HG03342 (cell line): ENCODE results near the gene PAF1.

Experiments
- ATAC-seq: cut with Tn5 transposase; IDR thresholded peaks from one replicate; pipeline ENCODE4 v1.9.1; 2021; ENCODE audit warnings: mild to moderate bottlenecking, moderate library complexity; ENCODE audit not compliant: unreplicated experiment

Gene PAF1

DNA sequence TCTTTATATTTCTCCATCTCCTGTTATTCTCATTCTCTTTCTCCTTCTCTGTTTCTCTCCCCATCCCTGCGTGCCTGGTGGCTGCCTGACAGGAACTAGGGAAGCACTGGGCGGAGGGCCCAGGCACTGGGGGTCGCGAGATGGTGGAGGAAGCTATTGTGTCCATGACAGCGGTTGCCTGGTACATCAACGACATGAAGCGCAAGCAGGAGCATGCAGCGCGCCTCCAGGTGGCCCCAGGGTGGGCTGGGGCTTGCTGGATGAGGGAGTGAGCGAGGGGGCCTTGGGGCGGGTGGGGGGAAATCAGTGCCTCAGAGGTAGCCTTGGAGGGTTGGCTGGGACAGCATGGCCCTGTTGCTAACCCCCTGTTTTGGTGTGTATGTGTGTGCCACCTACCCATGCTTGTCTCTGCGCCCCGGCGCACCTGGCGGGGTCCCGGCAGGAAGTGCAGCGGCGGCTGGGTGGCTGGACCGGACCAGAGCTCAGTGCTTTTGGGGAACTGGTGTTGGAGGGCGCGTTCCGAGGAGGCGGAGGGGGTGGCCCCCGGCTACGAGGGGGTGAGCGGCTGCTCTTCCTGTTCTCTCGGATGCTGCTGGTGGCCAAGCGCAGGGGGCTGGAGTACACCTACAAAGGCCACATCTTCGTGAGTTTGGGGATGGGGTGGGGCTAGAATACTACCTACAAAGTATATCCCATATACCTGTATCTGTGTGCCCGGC lies 26.7 kb upstream of the PAF1 start:
- no peak for ATAC-seq

DNA sequence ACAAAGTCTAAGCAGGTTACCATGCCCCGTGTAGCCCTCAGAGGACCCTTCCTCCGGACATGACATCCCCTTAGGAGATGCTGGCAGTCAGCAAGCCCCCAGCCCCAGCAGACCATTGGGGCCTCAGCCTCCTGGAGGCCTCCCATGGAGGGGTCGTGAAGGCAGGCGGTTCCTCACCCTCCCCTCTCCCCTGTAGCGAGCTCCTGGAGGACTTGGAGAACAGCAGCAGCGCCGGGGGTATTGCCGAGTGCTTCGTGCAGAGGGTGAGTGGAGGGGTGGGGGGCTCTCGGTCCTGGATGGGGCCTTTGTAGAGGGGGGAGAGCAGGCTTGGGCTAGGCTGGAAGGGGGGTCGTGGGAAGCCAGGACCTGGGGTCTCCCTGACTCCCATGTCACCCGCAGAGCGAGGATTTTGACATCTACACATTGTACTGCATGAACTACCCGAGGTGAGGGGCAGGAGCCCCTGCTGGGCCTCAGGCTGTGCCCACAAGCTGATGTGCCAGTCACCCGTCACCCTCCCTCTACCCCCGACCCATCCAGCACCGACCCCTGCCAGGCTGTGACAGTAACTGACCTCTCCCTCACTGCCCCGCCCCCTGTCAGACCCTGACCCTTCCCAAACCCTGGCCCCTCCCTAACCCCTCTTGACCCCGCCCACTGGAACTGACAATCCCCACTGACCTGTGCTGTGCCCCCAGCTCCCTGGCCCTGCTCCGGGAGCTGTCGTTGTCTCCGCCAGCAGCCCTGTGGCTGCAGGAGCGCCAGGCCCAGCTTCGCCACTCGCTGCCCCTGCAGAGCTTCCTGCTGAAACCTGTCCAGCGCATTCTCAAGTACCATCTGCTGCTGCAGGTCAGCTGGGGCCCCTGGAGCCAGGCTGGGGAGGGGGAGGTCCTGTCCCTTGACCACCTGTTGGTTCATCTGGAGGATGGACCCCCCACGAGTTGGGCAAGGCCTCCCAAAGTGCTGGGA lies 25.5 kb upstream of the PAF1 start:
- no peak for ATAC-seq

DNA sequence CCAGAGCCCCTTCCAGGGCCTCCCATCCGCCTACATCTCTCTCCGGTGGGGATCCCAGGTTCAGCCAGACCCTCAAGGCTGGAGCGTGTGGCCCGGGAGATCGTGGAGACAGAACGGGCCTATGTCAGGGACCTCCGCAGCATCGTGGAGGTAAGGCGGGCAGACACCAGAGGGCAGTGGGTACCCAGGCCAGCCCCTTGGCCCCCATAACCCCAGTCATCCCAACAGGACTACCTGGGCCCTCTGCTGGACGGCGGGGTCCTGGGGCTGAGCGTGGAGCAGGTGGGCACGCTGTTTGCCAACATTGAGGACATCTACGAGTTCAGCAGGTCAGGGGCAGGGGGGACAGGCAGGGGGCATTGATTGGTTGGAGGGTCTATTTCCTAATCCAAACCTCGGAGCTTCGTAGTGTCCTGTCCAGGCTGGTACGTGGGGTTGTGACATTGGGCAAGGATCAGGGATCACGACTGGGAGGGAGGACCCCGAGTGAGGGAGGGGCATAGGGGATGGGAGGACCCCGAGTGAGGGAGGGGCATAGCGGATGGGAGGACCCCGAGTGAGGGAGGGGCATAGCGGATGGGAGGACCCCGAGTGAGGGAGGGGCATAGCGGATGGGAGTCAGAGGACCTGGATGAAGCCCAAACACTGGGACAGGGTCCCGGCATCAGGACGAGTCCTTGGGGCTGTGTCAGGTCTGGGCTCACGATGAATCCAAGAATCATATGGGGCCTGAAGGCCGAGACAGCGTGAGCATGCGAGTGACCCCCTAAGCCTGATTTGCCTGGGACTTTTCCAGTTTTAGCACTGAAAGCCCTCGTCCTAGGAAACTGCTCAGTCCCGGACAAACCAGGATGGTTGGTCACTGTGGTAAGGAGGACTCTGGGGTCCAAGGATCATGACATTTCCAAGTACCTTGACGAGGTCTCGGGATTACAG lies 24.5 kb upstream of the PAF1 start:
- ATAC-seq = no peak

DNA sequence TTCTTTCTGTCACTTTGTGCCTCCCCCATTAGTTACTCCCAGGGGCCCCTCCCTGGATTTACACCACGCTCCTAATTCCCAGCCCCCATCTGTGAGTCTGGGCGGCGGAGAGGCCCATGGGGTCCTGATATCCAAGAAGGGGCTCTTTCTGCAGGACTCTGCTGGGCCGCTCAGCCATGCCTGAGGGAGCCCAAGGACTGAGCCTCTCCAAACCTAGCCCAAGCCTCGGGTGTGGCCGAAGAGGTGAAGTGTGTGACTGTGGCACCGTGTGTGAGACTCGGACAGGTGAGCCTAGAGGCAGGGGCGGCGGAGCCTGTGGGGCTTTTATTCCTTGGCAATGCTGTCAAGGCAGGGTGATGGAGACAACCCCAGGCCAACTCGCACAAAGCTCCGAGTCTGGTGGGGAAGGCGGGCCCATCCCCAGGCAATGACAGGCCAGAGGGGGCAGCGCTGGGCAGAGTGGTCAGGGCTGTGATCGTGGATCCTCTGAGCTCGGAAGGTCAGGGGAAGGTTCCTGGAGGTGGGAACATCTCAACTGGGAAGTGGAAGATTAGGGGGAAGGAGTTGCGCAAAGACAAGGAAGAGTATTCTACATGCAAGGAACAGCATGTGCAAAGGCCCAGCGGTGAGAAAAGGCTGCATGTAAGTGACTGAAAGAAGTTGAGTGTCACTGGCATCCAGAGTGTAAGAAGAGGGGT lies 23.2 kb upstream of the PAF1 start:
- ATAC-seq = no peak

DNA sequence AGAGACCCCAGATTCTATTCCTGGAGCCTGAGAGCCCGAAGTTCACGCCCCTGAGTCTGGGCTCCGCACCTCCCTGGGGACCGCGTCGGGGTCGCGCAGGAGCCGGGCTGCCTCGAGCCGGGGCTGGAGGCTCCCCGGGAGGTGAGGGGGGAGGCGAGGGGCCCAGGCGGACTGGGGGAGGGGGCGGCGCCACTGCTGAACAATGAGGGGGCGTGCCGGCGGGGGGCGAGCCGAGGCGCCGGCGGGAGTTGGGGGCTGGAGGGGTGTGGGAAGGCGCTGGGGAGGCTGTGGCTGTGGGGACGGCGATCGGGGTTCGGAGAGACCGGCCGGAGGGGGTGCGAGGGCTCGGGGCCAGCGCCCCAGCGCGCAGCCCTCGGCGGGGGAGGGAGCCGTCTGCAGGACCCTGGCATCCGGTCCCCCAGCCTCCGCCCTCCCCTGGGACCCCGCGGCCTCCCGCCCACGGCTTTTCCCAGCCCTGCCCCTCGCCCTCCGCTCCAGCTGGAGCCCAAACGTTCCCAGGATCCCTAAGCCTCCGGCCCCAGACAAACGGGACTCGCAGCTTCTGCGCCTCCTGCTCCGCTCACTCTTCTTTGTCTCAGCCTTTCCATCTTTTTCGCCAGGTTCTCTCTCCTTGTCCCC lies 22.5 kb upstream of the PAF1 start:
- ATAC-seq = no peak

DNA sequence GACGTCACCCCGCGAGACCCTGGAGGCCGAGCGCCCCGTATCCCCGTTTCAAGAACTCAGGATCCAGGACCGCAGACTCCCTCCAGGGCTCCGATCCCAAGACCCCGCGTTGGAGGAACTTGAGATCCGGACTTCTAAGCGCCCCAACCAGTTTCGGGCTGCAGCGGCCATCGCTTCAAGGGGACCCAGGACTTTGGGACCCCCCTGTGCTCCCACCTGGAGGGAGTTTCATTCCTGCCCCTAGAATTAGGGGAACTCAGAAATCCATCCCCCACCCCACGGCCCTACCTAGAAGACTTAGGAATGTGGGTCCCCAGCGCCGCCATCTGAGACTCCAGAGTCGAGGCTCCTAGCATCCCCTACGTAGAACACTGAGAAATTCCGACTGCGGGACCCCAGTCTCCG lies 22.0 kb upstream of the PAF1 start:
- no peak for ATAC-seq

DNA sequence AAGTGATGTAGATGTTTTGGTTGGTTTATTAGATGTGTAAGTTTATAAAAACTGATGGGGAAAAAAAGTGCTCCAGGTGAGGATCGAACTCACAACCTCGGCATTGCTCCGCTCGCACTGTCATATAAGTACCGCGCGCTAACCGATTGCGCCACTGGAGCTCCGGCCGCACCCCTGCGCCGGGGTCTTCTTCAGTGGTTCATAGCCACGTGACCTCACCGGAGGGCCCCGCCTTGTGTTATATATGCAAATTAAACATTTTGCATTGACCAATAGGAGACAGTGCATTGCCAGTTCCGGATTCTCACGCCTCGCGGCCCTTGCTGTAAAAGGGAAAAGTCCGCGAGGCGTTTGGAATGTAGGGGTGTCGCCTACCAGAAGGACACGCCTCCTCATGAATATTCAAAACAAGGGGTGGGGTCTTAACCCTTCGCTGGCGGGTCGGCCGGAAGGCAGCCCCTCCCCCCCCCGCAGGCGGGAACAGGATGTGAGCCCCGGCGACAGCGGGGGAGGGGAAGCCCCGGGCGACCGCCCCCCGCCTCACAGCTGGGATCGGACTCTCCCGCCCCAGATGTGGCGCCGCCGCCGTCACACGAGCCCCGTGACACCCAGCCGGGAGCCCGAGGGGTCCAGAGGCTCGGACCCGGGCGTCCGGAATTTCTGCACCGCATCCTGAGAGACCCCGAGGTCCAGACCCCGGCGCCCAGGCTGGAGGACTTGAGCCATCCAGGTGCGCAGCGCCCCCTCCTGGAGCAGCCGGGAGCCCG lies 21.4 kb upstream of the PAF1 start, which contains the start of gene PLEKHG2:
Gene PLEKHG2 (plus strand): TSS at position 570 of the 767 bp plus-strand sequence. CDS start 1,418 bp downstream, outside the sequence.
- ATAC-seq = peak; percentile 48

DNA sequence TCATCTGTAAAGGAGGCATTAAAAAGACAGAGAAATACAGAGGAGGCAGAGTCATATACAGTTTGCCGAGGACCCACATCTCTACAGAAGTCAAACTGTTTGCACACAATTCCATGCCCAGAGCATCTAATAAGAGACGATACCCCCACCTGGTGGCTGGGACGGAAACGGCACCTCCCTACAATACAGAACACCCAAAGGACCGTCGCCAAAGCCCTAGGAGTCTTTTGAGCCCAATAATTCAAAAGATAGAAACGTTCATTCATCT lies 20.9 kb upstream of the PAF1 start:
- ATAC-seq = peak; percentile 27

DNA sequence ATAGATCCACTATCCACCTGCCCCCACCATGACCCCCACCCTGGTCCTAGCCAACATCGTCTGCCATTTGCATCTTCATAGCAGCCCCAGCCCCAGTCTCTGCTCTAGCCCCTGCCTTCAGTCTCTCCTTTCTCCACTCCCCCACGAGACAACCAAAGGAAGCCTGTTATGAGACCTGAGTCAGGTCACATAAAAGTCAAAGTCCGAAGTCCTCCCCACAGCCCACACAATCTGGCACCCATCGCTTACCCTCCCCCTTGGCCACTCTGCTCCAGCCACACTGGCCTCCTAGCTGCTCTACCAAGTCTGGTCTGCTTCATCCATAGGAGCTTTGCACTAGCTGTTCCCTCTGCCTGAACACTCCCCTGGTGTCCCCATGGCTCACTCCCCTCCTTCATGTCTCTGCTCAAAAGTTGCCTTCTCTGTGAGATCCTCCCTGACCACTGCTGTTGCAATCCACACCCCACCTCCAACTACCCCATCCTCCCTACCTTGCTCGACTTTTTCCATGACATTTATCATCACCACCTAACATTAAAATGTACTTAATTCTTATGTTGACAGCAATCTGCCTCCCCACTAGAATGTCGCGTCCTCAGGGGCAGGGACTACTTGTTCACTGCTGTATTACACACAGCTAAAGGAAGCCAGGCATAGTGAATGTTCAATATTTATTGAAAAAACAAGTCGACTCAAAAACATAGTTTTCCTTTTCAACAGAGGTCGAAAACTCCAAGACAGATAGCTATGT lies 20.4 kb upstream of the PAF1 start:
- ATAC-seq = no peak

DNA sequence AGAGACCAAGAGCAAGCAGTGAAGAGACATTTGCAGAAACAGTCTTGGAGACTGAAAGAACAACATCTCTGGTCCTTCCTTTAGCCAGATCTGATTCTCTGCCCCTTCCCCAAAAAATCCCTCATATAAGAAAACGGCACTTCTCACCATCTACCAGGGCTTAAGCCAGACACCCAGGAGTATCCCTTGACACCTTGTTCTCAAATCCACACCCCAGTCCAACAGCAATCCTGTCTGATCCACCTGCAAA lies 19.9 kb upstream of the PAF1 start:
- ATAC-seq = no peak

DNA sequence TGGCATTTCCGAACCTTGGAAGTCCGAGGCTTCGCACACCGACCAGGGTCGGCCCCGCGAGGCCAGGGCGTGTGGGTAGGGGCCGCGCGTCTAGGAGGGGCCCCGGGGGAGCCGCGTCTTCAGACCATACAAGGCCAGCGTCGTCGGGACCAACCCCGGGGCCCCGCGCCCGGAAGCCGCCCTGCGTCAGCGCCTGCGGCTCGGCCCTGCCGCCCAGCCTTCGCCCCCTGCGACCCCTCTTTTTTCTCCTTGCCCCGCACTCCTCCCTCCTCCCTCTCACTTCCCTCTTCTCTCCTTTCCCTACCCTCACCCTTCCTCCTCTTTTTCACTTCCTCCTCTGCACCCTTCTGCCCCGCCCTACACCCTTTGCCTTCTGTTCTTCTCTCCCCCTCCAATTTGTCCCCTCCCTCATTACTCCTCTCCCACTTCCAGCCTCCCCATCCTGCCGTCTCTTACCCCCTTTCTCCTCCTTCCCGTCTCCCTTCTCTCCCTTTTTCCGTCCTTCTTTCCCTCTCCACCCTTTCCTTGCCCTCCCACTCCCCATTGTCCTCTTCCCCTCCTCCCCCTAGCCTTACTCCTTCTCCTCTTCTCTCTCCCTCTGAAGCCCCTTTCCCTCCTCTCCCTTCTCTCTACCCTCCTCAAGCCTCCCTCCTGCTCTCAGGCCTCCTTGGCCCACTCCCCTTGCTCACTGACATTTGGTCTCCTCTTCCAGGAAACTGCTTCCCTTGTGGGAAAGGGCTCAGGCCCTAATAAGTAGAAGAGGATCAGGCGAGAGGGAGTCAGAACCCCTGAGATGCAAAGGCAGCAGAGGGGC lies 19.3 kb upstream of the PAF1 start:
- ATAC-seq = no peak

DNA sequence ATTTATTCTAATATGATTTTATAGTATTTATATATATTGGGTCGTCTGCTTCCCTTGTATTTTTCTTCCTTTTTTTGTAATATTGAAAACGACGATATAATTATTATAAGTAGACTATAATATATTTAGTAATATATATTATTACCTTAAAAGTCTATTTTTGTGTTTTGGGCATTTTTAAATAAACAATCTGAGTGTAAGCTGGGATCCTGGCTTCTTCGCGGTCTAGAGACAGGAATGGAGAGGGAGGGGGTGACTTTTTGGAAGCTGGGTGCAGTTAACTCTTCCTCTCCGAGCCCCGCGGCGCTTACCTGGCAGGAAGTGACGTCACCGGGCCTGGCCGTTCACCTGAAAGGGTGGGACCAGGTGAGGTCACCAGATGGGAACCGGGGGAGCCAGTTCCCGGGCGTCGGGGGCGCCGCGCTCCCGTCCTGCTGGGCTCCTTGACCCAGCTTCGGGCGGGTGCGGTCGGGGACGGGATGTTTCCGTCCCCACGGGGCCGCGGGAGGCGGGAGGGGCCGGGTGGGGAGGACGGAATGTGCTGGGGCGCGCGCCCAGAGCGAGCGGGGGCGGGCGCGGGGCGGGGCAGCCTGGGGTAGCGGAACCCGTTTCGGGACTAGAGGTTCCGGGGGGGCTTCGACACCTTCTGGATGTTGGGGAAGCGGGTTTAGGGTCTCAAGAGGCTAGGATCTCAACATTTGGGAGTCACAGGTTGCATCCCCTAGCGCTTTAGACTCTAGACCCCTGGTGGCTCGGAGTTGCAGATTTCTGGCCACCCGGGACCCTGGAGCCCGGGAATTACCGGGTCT lies 18.5 kb upstream of the PAF1 start:
- ATAC-seq = no peak

DNA sequence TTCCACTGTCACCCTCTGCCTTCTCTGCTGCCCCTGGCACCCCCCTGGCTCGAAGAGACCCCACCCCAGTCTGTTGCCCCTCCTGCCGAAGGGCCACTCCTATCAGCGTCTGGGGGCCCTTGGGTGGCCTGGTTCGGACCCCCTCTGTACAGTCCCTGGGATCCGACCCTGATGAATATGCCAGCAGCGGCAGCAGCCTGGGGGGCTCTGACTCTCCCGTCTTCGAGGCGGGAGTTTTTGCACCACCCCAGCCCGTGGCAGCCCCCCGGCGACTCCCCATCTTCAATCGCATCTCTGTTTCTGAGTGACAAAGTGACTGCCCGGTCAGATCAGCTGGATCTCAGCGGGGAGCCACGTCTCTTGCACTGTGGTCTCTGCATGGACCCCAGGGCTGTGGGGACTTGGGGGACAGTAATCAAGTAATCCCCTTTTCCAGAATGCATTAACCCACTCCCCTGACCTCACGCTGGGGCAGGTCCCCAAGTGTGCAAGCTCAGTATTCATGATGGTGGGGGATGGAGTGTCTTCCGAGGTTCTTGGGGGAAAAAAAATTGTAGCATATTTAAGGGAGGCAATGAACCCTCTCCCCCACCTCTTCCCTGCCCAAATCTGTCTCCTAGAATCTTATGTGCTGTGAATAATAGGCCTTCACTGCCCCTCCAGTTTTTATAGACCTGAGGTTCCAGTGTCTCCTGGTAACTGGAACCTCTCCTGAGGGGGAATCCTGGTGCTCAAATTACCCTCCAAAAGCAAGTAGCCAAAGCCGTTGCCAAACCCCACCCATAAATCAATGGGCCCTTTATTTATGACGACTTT lies 17.7 kb upstream of the PAF1 start:
- no peak for ATAC-seq

DNA sequence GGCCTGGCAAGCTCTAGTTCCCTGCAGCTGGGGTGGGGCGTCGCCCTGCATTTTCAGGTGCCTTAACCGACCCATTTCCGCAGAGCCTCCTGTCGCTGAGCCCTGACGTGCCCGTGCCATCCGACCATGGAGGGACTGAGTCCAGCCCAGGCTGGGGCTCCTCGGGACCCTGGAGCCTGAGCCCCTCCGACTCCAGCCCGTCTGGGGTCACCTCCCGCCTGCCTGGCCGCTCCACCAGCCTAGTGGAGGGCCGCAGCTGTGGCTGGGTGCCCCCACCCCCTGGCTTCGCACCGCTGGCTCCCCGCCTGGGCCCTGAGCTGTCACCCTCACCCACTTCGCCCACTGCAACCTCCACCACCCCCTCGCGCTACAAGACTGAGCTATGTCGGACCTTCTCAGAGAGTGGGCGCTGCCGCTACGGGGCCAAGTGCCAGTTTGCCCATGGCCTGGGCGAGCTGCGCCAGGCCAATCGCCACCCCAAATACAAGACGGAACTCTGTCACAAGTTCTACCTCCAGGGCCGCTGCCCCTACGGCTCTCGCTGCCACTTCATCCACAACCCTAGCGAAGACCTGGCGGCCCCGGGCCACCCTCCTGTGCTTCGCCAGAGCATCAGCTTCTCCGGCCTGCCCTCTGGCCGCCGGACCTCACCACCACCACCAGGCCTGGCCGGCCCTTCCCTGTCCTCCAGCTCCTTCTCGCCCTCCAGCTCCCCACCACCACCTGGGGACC lies 16.9 kb upstream of the PAF1 start:
- ATAC-seq = no peak

DNA sequence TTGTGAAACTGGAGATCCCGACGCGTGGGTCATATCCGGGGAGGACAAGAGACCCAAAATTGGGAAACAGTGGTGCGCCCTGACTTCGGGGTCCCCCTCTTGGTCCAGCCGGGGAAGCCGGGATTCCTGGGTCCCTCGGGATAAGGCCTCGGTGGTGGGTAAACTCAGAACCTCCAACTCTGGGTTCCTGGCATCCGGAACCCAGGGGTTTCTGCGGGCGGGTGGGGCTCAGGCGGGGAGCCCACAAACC lies 16.4 kb upstream of the PAF1 start:
- ATAC-seq = no peak
